Right renal cortex interstitium (tissue), 3 donors: Measurements from ENCODE around the gene CYP1A2. TPM values are rescaled to one million over a fixed set of nuclear protein-coding genes. Genes with fewer than 3 reads are reported as not detected.
A peak's percentile ranks its signal among the peaks of the same experiment; 100 is the strongest.
"Not testable (repeated sequence)": the region's sequence is repeated elsewhere in the genome, so short reads cannot be mapped to it uniquely, and the experiment has no call there.

Experiments
- DNase-seq, 3 donors: peaks; one replicate each; pipeline ENCODE4 v3.0.0-alpha.2; 2013; ENCODE audit warnings: low read depth in 3 of 3, low spot score in 2 of 3
- polyA plus RNA-seq, 3 donors: library from polyadenylated mRNA; unstranded; fragments of 120-200 nt; gene quantifications; one replicate each; pipeline ENCODE4 v1.2.1, GENCODE V29; 2013; ENCODE audit not compliant: insufficient read length in 3 of 3

The CYP1A2 gene
- polyA plus RNA-seq, 3 donors: 0.10 to 0.18 (median 0.11) TPM

DNA sequence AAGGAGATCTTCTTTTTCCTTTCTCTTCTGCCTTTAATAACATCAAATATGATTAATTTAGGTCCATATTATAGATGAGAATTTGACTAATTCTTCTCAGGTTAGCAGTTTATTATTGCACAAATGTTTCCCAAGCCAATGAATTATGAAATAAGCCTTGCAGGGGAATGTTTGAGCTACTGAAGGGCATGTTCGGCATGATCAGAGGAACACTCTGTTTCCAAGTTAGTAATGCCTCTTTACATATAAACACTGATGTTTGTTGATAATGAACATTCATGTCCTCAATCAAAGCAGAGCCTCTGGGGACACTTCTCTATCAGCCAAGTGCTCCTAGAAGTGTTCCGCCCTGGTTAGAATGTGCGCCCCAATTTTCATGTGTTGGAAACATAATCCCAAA, 13.3 kb upstream of the CYP1A2 start:
- no peak for DNase-seq

DNA sequence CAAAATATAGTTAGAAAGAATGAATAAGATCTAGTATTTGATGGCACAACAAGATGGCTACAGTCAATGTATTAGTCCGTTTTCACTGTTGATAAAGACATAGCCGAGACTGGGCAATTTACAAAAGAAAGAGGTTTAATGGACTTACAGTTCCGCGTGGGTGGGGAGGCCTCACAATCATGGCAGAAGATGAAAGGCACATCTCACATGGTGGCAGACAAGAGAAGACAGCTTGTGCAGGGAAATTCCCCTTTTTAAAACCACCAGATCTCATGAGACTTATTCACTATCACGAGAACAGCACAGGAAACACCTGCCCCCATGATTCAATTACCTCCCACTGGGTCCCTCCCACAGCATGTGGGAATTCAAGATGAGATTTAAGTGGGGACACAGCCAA, 10.4 kb upstream of the CYP1A2 start:
- DNase-seq: not testable (repeated sequence)

- no peak for DNase-seq
Measured at GRCh38 chr15:74742422-74742821, 6.2 kb upstream of the CYP1A2 start.

- no peak for DNase-seq
Measured at GRCh38 chr15:74746389-74746788, 2.3 kb upstream of the CYP1A2 start.

DNA sequence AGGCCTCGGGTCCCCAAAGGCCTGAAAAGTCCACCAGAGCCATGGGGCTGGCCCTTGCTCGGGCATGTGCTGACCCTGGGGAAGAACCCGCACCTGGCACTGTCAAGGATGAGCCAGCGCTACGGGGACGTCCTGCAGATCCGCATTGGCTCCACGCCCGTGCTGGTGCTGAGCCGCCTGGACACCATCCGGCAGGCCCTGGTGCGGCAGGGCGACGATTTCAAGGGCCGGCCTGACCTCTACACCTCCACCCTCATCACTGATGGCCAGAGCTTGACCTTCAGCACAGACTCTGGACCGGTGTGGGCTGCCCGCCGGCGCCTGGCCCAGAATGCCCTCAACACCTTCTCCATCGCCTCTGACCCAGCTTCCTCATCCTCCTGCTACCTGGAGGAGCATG, 1.2 kb downstream of the CYP1A2 start:
- no peak for DNase-seq

GRCh38 chr15:74750751-74751150, 2.1 kb downstream of the CYP1A2 start:
- peak in 1 of 3 donors; percentile 41 for DNase-seq

DNA sequence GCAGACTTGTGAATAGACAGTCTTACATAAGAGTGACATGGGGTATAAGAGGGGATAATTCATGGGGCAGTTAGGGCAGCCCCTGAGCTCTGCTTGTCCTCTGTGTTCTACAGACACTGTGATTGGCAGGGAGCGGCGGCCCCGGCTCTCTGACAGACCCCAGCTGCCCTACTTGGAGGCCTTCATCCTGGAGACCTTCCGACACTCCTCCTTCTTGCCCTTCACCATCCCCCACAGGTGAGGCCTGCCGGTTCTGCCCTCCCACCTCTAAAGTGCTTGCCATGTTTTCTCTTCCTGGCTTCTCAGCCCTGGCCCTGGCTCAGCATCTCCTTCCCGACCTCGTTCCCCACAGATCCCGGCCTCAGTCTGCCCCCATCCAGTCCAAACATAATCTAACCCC, 3.4 kb downstream of the CYP1A2 start:
- DNase-seq: no peak

DNA sequence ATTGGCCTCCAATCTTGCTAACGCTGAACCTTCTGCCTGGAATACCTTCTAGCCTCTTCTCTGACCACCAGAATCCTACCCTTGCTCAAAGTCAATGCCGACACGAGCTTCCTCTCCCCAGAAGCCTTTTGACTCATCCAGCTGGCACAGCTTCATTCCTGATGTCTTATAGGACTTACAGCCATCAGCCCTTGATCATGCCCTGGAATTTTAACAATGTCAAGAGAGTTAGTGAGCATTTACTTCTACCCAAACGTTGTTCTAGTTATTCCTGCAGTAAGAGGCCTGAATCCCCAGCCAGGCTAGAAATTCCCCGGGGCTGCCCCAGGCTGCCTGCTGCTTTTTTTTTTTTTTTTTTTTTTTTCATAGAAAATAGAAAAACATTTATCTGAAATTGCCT, 3.9 kb downstream of the CYP1A2 start:
- no peak for DNase-seq

- DNase-seq: no peak
Measured at GRCh38 chr15:74754593-74755215, 6.1 kb downstream of the CYP1A2 start.

- no peak for DNase-seq
Measured at GRCh38 chr15:74758736-74759135, 10.1 kb downstream of the CYP1A2 start.

- DNase-seq: no peak
Measured at GRCh38 chr15:74762791-74763150, 14.1 kb downstream of the CYP1A2 start.

DNA sequence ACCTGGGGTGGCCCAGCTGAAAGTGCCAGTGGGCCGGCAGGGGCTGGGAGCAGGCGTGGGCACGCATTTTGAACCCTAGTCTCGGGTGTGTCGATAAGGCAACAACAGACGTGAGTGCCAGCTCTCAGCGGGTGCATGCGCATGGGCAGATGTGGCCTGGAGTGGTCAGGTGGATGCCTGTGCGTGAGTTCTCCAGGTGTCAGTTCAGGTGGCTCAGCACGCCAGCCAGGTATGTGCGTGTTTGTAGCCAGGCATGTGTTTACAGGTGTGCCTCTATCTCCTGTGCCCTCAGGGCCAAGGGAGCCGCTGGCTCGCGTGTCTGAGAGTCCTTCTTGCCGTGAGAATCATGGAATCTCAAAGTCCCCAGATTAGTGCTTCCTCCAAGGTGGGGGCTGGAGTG, 14.8 kb downstream of the CYP1A2 start:
- no peak for DNase-seq

GRCh38 chr15:74767167-74768098, 18.8 kb downstream of the CYP1A2 start:
- no peak for DNase-seq

DNA sequence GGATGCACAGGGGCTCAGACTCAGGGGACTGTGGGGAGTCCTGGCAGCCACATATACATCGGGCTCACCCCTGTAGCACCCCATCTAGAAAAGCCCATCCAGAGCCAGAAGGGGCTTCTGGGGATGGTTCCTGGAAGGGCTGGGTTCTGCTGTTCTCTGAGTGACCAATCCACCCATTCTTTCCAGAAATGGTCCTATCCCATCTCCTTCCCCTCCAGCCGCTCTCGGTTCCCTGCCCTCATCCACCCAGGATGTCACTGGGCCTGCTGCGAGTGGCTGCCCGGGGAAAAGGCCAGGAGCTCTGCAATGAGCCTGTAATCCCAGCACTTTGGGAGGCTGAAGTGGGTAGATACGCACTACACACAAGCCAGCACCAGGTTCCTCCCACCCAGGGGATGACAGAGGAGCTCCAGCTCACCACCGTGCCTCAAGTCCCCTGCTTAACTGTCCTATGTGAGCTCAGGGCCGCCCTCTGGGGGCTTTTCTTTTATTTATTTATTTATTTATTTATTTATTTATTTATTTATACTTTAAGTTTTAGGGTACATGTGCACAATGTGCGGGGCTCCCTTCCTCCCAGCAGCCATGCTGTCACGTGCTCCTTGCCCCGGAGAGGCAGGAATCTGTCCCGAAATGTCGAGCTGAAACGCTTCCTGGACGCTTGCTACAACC, 19.6 kb downstream of the CYP1A2 start:
- no peak for DNase-seq

- no peak for DNase-seq
Measured at GRCh38 chr15:74768771-74769342, 20.2 kb downstream of the CYP1A2 start.

- no peak for DNase-seq
Measured at GRCh38 chr15:74769463-74770025, 20.9 kb downstream of the CYP1A2 start.

GRCh38 chr15:74770211-74770903, 21.7 kb downstream of the CYP1A2 start:
- DNase-seq: no peak

DNA sequence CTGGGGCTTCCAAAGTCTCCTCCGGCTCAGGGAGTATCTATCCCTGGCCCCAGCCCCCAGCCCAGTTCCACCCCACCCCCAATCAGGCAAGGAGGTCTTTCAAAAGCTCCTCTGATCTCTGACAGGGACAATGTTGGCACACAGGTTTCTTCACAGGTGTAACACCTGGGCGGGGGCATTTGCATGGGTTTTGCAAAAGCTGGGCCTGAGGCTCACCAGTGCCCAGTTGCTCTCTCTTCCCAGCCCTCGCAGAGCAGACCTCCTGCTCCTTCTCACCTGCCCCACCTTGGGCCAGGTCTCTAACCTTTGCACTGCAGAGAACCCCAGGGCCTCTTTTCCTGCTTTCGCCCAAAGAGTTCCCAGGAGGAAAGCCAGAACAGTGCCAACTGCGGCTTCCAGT, 24.7 kb downstream of the CYP1A2 start:
- DNase-seq: no peak

GRCh38 chr15:74773731-74774252, 25.1 kb downstream of the CYP1A2 start:
- DNase-seq: no peak

DNA sequence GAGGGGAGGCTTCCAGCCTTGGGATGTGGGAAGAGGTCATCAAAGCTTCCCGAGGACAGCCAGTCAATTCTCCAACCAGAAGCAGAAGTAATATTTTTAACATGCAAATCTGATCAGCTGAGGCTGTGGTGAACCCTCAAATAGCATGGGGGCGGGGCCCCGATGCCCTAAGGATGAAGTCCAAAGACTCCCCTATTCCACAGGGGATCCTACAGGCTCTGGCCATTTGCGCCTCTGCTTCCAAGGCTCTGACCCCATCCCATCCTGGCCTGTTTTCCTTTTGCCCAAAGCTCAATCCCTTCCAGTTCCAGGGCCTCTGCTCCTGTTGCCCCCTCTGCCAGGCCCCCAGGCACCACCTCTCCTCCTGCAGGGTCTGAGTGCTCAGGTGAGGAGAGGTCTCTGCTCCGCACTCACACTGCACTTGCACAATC, 26.5 kb downstream of the CYP1A2 start:
- DNase-seq: no peak
